Colon (tissue), 2 donors: Measurements from ENCODE around the gene PARD6G.

Experiments used
- FAIRE-seq: peaks from 2 replicates; lab custom pipeline; 2012; peaks lifted over from hg19 to GRCh38; lab: Jason Lieb, UNC
- donor health status: control.
- donor health status: control.

Gene PARD6G

GRCh38 chr18:80143881-80144280 is 103.4 kb downstream of the PARD6G start:
- FAIRE-seq = no peak

GRCh38 chr18:80140455-80140985 is 106.8 kb downstream of the PARD6G start:
- no peak for FAIRE-seq

GRCh38 chr18:80137976-80138375 is 109.3 kb downstream of the PARD6G start:
- FAIRE-seq = no peak

- FAIRE-seq = no peak
Measured at GRCh38 chr18:80137137-80137536, 110.2 kb downstream of the PARD6G start.

- FAIRE-seq = no peak
Measured at GRCh38 chr18:80136679-80137078, 110.6 kb downstream of the PARD6G start.

- FAIRE-seq = no peak
Measured at GRCh38 chr18:80135136-80135535, 112.2 kb downstream of the PARD6G start.

GRCh38 chr18:80133124-80133523 is 114.2 kb downstream of the PARD6G start:
- no peak for FAIRE-seq

- no peak for FAIRE-seq
Measured at GRCh38 chr18:80132180-80132812, 115.0 kb downstream of the PARD6G start.

GRCh38 chr18:80130555-80130954 is 116.8 kb downstream of the PARD6G start:
- no peak for FAIRE-seq

GRCh38 chr18:80129672-80130367 is 117.5 kb downstream of the PARD6G start:
- FAIRE-seq = no peak

- FAIRE-seq = no peak
Measured at GRCh38 chr18:80127635-80128034, 119.7 kb downstream of the PARD6G start.

GRCh38 chr18:80126797-80127196 is 120.5 kb downstream of the PARD6G start:
- no peak for FAIRE-seq

GRCh38 chr18:80124131-80124530 is 123.2 kb downstream of the PARD6G start:
- FAIRE-seq = no peak

- FAIRE-seq = no peak
Measured at GRCh38 chr18:80120932-80121331, 126.4 kb downstream of the PARD6G start.

GRCh38 chr18:80119111-80119510 is 128.2 kb downstream of the PARD6G start:
- FAIRE-seq = no peak

- FAIRE-seq = no peak
Measured at GRCh38 chr18:80115035-80115434, 132.3 kb downstream of the PARD6G start.

GRCh38 chr18:80112624-80113248 is 134.6 kb downstream of the PARD6G start:
- no peak for FAIRE-seq

GRCh38 chr18:80109676-80110078 is 137.6 kb downstream of the PARD6G start:
- no peak for FAIRE-seq

GRCh38 chr18:80108739-80109675 is 138.3 kb downstream of the PARD6G start, which contains the start of gene ADNP2:
Gene ADNP2, plus strand, starts transcription at chr18:80109262. Its CDS starts 8,281 bp downstream, at chr18:80117543.
- no peak for FAIRE-seq

- no peak for FAIRE-seq
Measured at GRCh38 chr18:80108121-80108536, 139.2 kb downstream of the PARD6G start.

- FAIRE-seq = no peak
Measured at GRCh38 chr18:80107426-80107825, 139.9 kb downstream of the PARD6G start.
